SK-N-SH treated with all-trans-retinoic acid at 6 μM for 48 hours (cell line): Measurements from ENCODE around the gene PELI3.
A peak's percentile ranks its signal among the peaks of the same experiment; 100 is the strongest.

ENCODE experiments used
- ATAC-seq: fragments of 200-7000 bp; cut with Tn5 transposase; 3 replicates; pipeline ENCODE4 v1.9.1; 2020; ENCODE audit warnings: mild to moderate bottlenecking, moderate library complexity
- ARNTL ChIP-seq: fragments of 450-650 bp; formaldehyde crosslinking; IDR thresholded peaks from 2 replicates; pipeline ENCODE4 v1.5.0; 2020; ENCODE audit warnings: low read depth, mild to moderate bottlenecking, moderate library complexity, borderline replicate concordance
- CREB5 ChIP-seq: fragments of 250-450 bp; sonication (Bioruptor Pico); IDR thresholded peaks from 2 replicates; pipeline ENCODE4 v1.5.1; 2020; ENCODE audit warnings: low read depth, mild to moderate bottlenecking, moderate library complexity
- CSDC2 ChIP-seq: fragments of 250-450 bp; sonication (Bioruptor Pico); IDR thresholded peaks from 2 replicates; pipeline ENCODE4 v1.5.0; 2020; ENCODE audit warnings: mild to moderate bottlenecking, moderate library complexity
- CSRNP3 ChIP-seq: fragments of 250-450 bp; sonication (Bioruptor Pico); IDR thresholded peaks from 2 replicates; pipeline ENCODE4 v1.5.1; 2021; ENCODE audit warnings: mild to moderate bottlenecking, moderate library complexity
- ESRRG ChIP-seq: fragments of 250-450 bp; sonication (Bioruptor Pico); IDR thresholded peaks from 2 replicates; pipeline ENCODE4 v1.6.1; 2021; ENCODE audit warnings: mild to moderate bottlenecking
- GLIS3 ChIP-seq: fragments of 250-450 bp; sonication (Bioruptor Pico); IDR thresholded peaks from 2 replicates; pipeline ENCODE4 v1.5.0; 2020; ENCODE audit warnings: mild to moderate bottlenecking, moderate library complexity
- OSR1 ChIP-seq: fragments of 250-450 bp; sonication (Bioruptor Pico); IDR thresholded peaks from 2 replicates; pipeline ENCODE4 v1.8.0; 2022; ENCODE audit warnings: moderate library complexity, mild to moderate bottlenecking, inconsistent platforms
- PATZ1 ChIP-seq: fragments of 250-450 bp; sonication (Bioruptor Pico); IDR thresholded peaks from 2 replicates; pipeline ENCODE4 v1.8.0; 2020; ENCODE audit warnings: mild to moderate bottlenecking, moderate library complexity, borderline replicate concordance
- POU6F1 ChIP-seq: fragments of 250-450 bp; sonication (Bioruptor Pico); IDR thresholded peaks from 2 replicates; pipeline ENCODE4 v1.8.0; 2021; ENCODE audit warnings: low read depth, mild to moderate bottlenecking, moderate library complexity, borderline replicate concordance
- SNAI2 ChIP-seq: fragments of 250-450 bp; sonication (Bioruptor Pico); IDR thresholded peaks from 2 replicates; pipeline ENCODE4 v1.5.0; 2020; ENCODE audit warnings: mild to moderate bottlenecking, moderate library complexity
- TCF4 ChIP-seq: fragments of 250-450 bp; sonication (Bioruptor Pico); IDR thresholded peaks from 2 replicates; pipeline ENCODE4 v1.8.0; 2021; ENCODE audit warnings: mild to moderate bottlenecking, moderate library complexity, borderline replicate concordance
- TOX ChIP-seq: fragments of 250-450 bp; sonication (Bioruptor Pico); IDR thresholded peaks from 2 replicates; pipeline ENCODE4 v1.8.0; 2021; ENCODE audit warnings: mild to moderate bottlenecking, moderate library complexity, borderline replicate concordance
- TSHZ2 ChIP-seq: fragments of 250-450 bp; sonication (Bioruptor Pico); IDR thresholded peaks from 2 replicates; pipeline ENCODE4 v1.5.0; 2020; ENCODE audit warnings: mild to moderate bottlenecking, moderate library complexity
- ZC3H10 ChIP-seq: fragments of 250-450 bp; sonication (Bioruptor Pico); IDR thresholded peaks from 2 replicates; pipeline ENCODE4 v1.5.1; 2021; ENCODE audit warnings: mild to moderate bottlenecking, moderate library complexity
- ZFP3 ChIP-seq: fragments of 250-450 bp; sonication (Bioruptor Pico); IDR thresholded peaks from 2 replicates; pipeline ENCODE4 v1.5.0; 2020; ENCODE audit warnings: mild to moderate bottlenecking, moderate library complexity
- ZFP30 ChIP-seq: fragments of 450-650 bp; formaldehyde crosslinking; IDR thresholded peaks from 2 replicates; pipeline ENCODE4 v1.5.0; 2022; ENCODE audit warnings: mild to moderate bottlenecking, moderate library complexity
- ZNF565 ChIP-seq: fragments of 450-650 bp; formaldehyde crosslinking; conservative IDR thresholded peaks from 2 replicates; pipeline ENCODE4 v1.5.0; 2020; ENCODE audit warnings: low read depth, mild to moderate bottlenecking, moderate library complexity
- ZNF70 ChIP-seq: fragments of 450-650 bp; formaldehyde crosslinking; IDR thresholded peaks from 2 replicates; pipeline ENCODE4 v1.5.0; 2020; ENCODE audit warnings: mild to moderate bottlenecking, moderate library complexity
- ZNF8 ChIP-seq: fragments of 450-650 bp; formaldehyde crosslinking; IDR thresholded peaks from 2 replicates; pipeline ENCODE4 v1.5.0; 2020; ENCODE audit warnings: mild to moderate bottlenecking, moderate library complexity

The PELI3 gene

GRCh38 chr11:66450560-66450959 is 16.1 kb upstream of the PELI3 start (continued):
- TF ChIP-seq ZNF8 (CRISPR knock-in tag) (no peak), ZFP3 (CRISPR knock-in tag) (no peak)

- TF ChIP-seq TOX (CRISPR knock-in tag): no peak
- TF ChIP-seq ARNTL (CRISPR knock-in tag): no peak
- no peak for TF ChIP-seq ESRRG (CRISPR knock-in tag)
- no peak for TF ChIP-seq PATZ1 (CRISPR knock-in tag)
- no peak for TF ChIP-seq CSRNP3 (CRISPR knock-in tag)
- no peak for TF ChIP-seq POU6F1 (CRISPR knock-in tag)
- TF ChIP-seq ZNF70 (CRISPR knock-in tag): no peak
- TF ChIP-seq ZFP30 (CRISPR knock-in tag): no peak
- no peak for TF ChIP-seq CSDC2 (CRISPR knock-in tag)
- no peak for TF ChIP-seq CREB5 (CRISPR knock-in tag)
- no peak for TF ChIP-seq ZNF8 (CRISPR knock-in tag)
- ATAC-seq: no peak
Observed at GRCh38 chr11:66451663-66452062, 15.0 kb upstream of the PELI3 start.

GRCh38 chr11:66454247-66454646 is 12.5 kb upstream of the PELI3 start:
- ATAC-seq: peak; percentile 49; the same call in 2 of the 3 replicates
- TF ChIP-seq SNAI2 (CRISPR knock-in tag) (no peak), TCF4 (no peak), ZC3H10 (CRISPR knock-in tag) (no peak), ZFP30 (CRISPR knock-in tag) (no peak), ARNTL (CRISPR knock-in tag) (no peak), ZFP3 (CRISPR knock-in tag) (no peak)

GRCh38 chr11:66454828-66455227 is 11.9 kb upstream of the PELI3 start:
- TF ChIP-seq ZNF8 (CRISPR knock-in tag) (no peak), TSHZ2 (CRISPR knock-in tag) (no peak), ZC3H10 (CRISPR knock-in tag) (no peak), ZNF70 (CRISPR knock-in tag) (no peak)
- no peak; the same call in 2 of the 3 replicates for ATAC-seq

GRCh38 chr11:66457826-66458225 is 8.9 kb upstream of the PELI3 start:
- no peak for ATAC-seq
- TF ChIP-seq OSR1 (CRISPR knock-in tag) (no peak), GLIS3 (no peak), ZC3H10 (CRISPR knock-in tag) (no peak), TOX (CRISPR knock-in tag) (no peak), PATZ1 (CRISPR knock-in tag) (no peak), ZNF565 (CRISPR knock-in tag) (no peak), CREB5 (CRISPR knock-in tag) (no peak), CSDC2 (CRISPR knock-in tag) (no peak), ZFP30 (CRISPR knock-in tag) (no peak), ZNF8 (CRISPR knock-in tag) (no peak)
